T-cell (primary cell): ENCODE results near the gene LGALS3BP. TPM values are rescaled to one million over a fixed set of nuclear protein-coding genes. Genes with fewer than 3 reads are reported as not detected.

Experiments used
- ATAC-seq, 4 experiments: fragments of 200-7000 bp in 3 of 4; fragments of 150-1000 bp in 1 of 4; cut with Tn5 transposase; replicated peaks in 1 of 4; 1 replicate in 3 of 4; 2 replicates in 1 of 4; pipeline ENCODE4 v1.10.0; 2021; ENCODE audit warnings: moderate library complexity in 3 of 4, mild to moderate bottlenecking in 2 of 4, moderate number of reproducible peaks in 1 of 4
- CTCF ChIA-PET, 2 donors: fragments of 300-600 bp; sonication (Branson Sonifier 250); formaldehyde crosslinking; loops; one replicate each; lab custom pipeline; 2022; ENCODE audit warnings: antibody characterized with exemption in 2 of 2; lab: Charles Lee
- POLR2A ChIA-PET, 2 donors: fragments of 300-600 bp; sonication (Branson Sonifier 250); formaldehyde crosslinking; loops; one replicate each; lab custom pipeline; 2022; ENCODE audit warnings: antibody characterized with exemption in 2 of 2; lab: Charles Lee
- DNase-seq, 35 experiments: peaks; one replicate each; pipeline versions ENCODE4 v3.0.0 to v3.0.0-alpha.2; 2013 to 2023
- H3K27ac ChIP-seq: one replicate; pipeline ENCODE4 v1.5.1; 2013; ENCODE audit warnings: low read length
- H3K27me3 ChIP-seq, 2 experiments: replicated peaks in 1 of 2; 1 replicate in 1 of 2; 2 replicates in 1 of 2; pipeline versions ENCODE4 v1.6.1 to v1.7.0; 2013; ENCODE audit warnings: low read length in 1 of 2, mixed read lengths in 1 of 2; ENCODE audit not compliant: control insufficient read depth in 2 of 2, insufficient read depth in 2 of 2; ENCODE audit errors: extremely low read depth in 1 of 2
- H3K36me3 ChIP-seq, 2 donors: 1 replicate in 1 of 2; 2 replicates in 1 of 2; pipeline versions ENCODE4 v1.6.1 to v1.7.0; 2013; ENCODE audit warnings: low read length in 1 of 2; ENCODE audit not compliant: control insufficient read depth in 2 of 2, insufficient read depth in 1 of 2; ENCODE audit errors: extremely low read depth in 1 of 2
- H3K4me1 ChIP-seq, 2 experiments: 1 replicate in 1 of 2; 2 replicates in 1 of 2; pipeline versions ENCODE4 v1.6.1 to v1.7.0; 2013; ENCODE audit warnings: low read length in 2 of 2, mixed read lengths in 1 of 2; ENCODE audit not compliant: insufficient read depth in 2 of 2, control insufficient read depth in 1 of 2; ENCODE audit errors: extremely low read depth in 1 of 2
- H3K4me3 ChIP-seq, 2 donors: 1 replicate in 1 of 2; 2 replicates in 1 of 2; pipeline versions ENCODE4 v1.5.1 to v1.7.0; 2013; ENCODE audit warnings: mild to moderate bottlenecking in 2 of 2, low read length in 1 of 2, moderate library complexity in 1 of 2; ENCODE audit not compliant: control insufficient read depth in 1 of 2; ENCODE audit errors: extremely low read depth in 1 of 2
- H3K9me3 ChIP-seq: 2 replicates; pipeline ENCODE4 v1.7.0; 2013
- H3K27ac Mint-ChIP-seq, 2 donors: one replicate each; pipeline ENCODE4 v1.8.0; 2020 to 2021; ENCODE audit warnings: mild to moderate bottlenecking in 2 of 2, mixed read lengths in 2 of 2
- H3K27me3 Mint-ChIP-seq, 2 donors: one replicate each; pipeline ENCODE4 v1.8.0; 2021 to 2022; ENCODE audit warnings: mixed read lengths in 2 of 2
- H3K36me3 Mint-ChIP-seq: one replicate; pipeline ENCODE4 v1.8.0; 2021; ENCODE audit warnings: mixed read lengths
- H3K4me1 Mint-ChIP-seq, 3 donors: one replicate each; pipeline ENCODE4 v1.8.0; 2020 to 2022; ENCODE audit warnings: mixed read lengths in 3 of 3, mild to moderate bottlenecking in 1 of 3
- H3K4me3 Mint-ChIP-seq, 3 donors: one replicate each; pipeline ENCODE4 v1.8.0; 2020 to 2022; ENCODE audit warnings: mild to moderate bottlenecking in 3 of 3, mixed read lengths in 3 of 3, moderate library complexity in 3 of 3
- H3K9me3 Mint-ChIP-seq, 3 donors: one replicate each; pipeline ENCODE4 v1.8.0; 2020 to 2022; ENCODE audit warnings: mixed read lengths in 3 of 3
- WGBS: methylation state at CpG from one replicate; pipeline ENCODE4 v1.1.5; 2013; ENCODE audit warnings: missing lambda C conversion rate; ENCODE audit not compliant: insufficient coverage; 5-methylcytosine and 5-hydroxymethylcytosine counted together
- total RNA-seq, 35 experiments: library from RNA in 6 of 35; stranded (reverse) in 6 of 35; fragments of 120-200 nt in 1 of 35; gene quantifications; one replicate each; pipeline versions ENCODE4 v1.2.1 to v1.2.4 and lab custom pipeline; 2013 to 2026

The LGALS3BP gene
- total RNA-seq, 5 donors from 2014 or later (not counting 1 experiment from before 2014, with no cell fraction given): 28.2 to 80.7 (median 51.6) TPM

DNA sequence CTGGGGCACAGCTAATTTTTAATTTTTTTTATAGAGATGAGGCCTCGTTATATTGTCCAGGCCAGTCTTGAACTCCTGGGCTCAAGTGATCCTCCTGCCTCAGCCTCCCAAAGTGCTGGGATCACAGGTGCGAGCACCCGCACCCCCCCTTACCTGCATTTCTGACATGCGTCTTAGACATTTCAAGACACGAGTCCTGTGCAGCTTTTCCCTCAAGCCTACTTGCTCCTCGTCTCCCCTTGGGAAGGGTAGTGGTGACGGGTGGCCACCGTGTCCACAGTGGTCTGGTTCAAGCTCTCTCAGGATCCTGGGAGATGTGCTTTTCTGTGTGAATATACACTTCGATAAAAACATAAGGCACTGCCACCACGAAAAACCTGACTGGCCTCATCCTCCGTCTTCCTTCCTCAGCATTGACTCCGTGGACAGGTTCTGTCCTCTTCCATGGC lies 20.2 kb upstream of the LGALS3BP start:
- ChIA-PET CTCF (no interaction called here), POLR2A (no interaction called here)
- H3K27me3 Mint-ChIP-seq: no peaks in the 10 kb centered on the region
- Histone ChIP-seq H3K4me3 (no peak overlapping the region), H3K4me1 (peaks cover 0 to 7% of the 10 kb centered on the region in 2 experiments), H3K27me3 (no peaks in the 10 kb centered on the region), H3K27ac (no peak overlapping the region), H3K36me3 (peaks cover 0 to 56% of the 10 kb centered on the region in 2 donors), H3K9me3 (no peaks in the 10 kb centered on the region)
- ATAC-seq (no peak), DNase-seq (no peak)
- H3K4me3 Mint-ChIP-seq: no peak overlapping the region
- H3K27ac Mint-ChIP-seq: no peak overlapping the region
- peaks cover 31% of the 10 kb centered on the region for H3K36me3 Mint-ChIP-seq
- H3K9me3 Mint-ChIP-seq: no peaks in the 10 kb centered on the region
- peaks cover 14 to 24% (median 19%) of the 10 kb centered on the region in 3 donors for H3K4me1 Mint-ChIP-seq
- WGBS: 100% methylated on average over 5 of the region's 12 CpGs

GRCh38 chr17:78999056-78999768 lies 19.5 kb upstream of the LGALS3BP start:
- Mint-ChIP-seq H3K4me3 (no peak overlapping the region), H3K27ac (no peak overlapping the region), H3K9me3 (no peaks in the 10 kb centered on the region), H3K36me3 (peaks cover 32% of the 10 kb centered on the region), H3K27me3 (no peaks in the 10 kb centered on the region), H3K4me1 (peaks cover 14 to 24% (median 19%) of the 10 kb centered on the region in 3 donors)
- Histone ChIP-seq H3K27me3 (no peaks in the 10 kb centered on the region), H3K4me1 (peaks cover 0 to 7% of the 10 kb centered on the region in 2 experiments), H3K36me3 (peaks cover 0 to 63% of the 10 kb centered on the region in 2 donors), H3K4me3 (no peak overlapping the region), H3K27ac (no peak overlapping the region), H3K9me3 (no peaks in the 10 kb centered on the region)
- ATAC-seq: no peak
- POLR2A ChIA-PET: no interaction called here
- no peak for DNase-seq
- CTCF ChIA-PET: no interaction called here
- 92% methylated on average over 13 of the region's 17 CpGs for WGBS

DNA sequence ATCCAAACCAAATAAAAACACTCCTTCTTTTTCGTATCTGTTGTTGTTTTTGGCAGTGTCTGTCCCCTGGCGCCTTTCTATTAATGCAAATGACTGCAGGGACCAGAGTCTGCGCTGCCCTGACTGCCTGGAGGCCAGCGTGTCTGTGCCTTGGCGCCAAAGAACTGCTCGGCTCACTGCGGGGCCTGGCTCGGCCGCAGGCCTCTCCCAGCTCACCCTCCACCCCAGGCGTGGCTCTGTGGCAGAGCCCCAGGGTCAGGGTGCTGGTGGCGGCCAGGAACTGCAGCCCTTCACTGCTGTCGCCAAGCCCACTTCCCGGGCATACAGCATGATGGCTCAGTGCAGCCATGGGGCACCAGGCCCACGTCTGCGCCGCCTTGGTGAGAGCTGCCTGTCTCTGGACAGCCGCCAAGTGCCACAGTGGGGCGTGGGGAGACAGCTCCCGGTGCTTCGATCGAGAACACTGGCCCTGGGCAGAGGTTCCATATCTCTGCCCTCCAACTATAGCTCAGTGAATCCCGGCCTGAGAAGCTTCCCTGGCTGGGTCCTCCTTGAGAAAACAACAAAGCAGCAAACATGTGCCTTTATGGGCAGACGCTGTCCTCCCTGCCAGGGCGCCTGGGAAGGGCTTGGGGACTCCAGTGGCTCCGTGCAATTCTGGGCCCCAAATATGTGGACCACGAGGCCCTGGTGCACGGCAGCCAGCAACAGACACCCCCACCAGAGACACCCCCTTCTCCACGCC lies 18.8 kb upstream of the LGALS3BP start:
- Mint-ChIP-seq H3K4me1 (peaks cover 12 to 24% (median 18%) of the 10 kb centered on the region in 3 donors), H3K9me3 (no peaks in the 10 kb centered on the region), H3K27ac (no peak overlapping the region), H3K27me3 (no peaks in the 10 kb centered on the region), H3K36me3 (peaks cover 37% of the 10 kb centered on the region), H3K4me3 (no peak overlapping the region)
- Histone ChIP-seq H3K27me3 (no peaks in the 10 kb centered on the region), H3K36me3 (peaks cover 3 to 67% of the 10 kb centered on the region in 2 donors), H3K4me3 (no peak overlapping the region), H3K4me1 (peaks cover 0 to 3% of the 10 kb centered on the region in 2 experiments), H3K27ac (no peak overlapping the region), H3K9me3 (no peaks in the 10 kb centered on the region)
- 93% methylated on average over 28 of the region's 28 CpGs for WGBS
- CTCF ChIA-PET: no interaction called here
- POLR2A ChIA-PET: interaction anchor here in 1 of 2 donors (0.5 kb wide), 1 partner anchor 1777 kb away, joined by 4 read pairs; no protein-coding TSS in a partner anchor
- ATAC-seq (no peak), DNase-seq (no peak)

GRCh38 chr17:78997881-78998280 lies 18.2 kb upstream of the LGALS3BP start:
- WGBS: 100% methylated on average over 2 of the region's 6 CpGs
- H3K4me3 Mint-ChIP-seq: no peak overlapping the region
- no peak for DNase-seq
- Histone ChIP-seq H3K27ac (no peak overlapping the region), H3K9me3 (no peaks in the 10 kb centered on the region), H3K4me1 (peaks cover 0 to 2% of the 10 kb centered on the region in 2 experiments), H3K36me3 (peaks cover 5 to 67% of the 10 kb centered on the region in 2 donors), H3K27me3 (no peaks in the 10 kb centered on the region), H3K4me3 (no peak overlapping the region)
- H3K9me3 Mint-ChIP-seq: no peaks in the 10 kb centered on the region
- H3K4me1 Mint-ChIP-seq: peaks cover 13 to 24% (median 21%) of the 10 kb centered on the region in 3 donors
- H3K36me3 Mint-ChIP-seq: peaks cover 42% of the 10 kb centered on the region
- ChIA-PET POLR2A (interaction anchor here in 1 of 2 donors (0.5 kb wide), 1 partner anchor 1777 kb away, joined by 4 read pairs; no protein-coding TSS in a partner anchor), CTCF (no interaction called here)
- H3K27ac Mint-ChIP-seq: no peak overlapping the region
- no peak for ATAC-seq
- H3K27me3 Mint-ChIP-seq: no peaks in the 10 kb centered on the region

DNA sequence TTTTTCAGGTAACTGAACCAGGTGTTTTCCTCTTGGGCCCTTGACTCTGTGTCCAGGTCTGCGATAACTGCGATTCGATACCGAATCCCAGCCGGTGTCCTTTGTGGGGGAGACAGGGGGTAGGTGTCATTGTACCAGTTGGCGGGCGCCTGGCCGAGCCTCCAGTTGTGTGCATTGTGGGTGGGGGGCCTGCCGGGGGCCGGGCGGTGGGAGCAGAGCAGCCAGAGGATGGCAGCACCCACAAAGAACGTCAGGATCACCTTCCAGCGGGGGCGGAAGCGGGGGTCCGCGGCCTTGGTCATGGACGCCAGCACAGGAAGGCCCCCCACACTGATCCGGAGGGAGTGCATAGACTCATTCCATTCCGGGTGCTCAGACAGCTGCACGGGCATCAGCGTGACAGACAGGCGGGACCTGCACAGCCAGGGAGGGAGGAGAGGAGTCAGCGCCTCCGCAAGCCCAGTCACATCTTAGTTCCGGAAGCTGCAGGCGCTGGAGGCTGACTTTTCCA lies 17.6 kb upstream of the LGALS3BP start:
- H3K27me3 Mint-ChIP-seq: no peaks in the 10 kb centered on the region
- H3K27ac ChIP-seq: no peak overlapping the region
- CTCF ChIA-PET: no interaction called here
- peaks cover 5 to 67% of the 10 kb centered on the region in 2 donors for H3K36me3 ChIP-seq
- DNase-seq (no peak), ATAC-seq (no peak)
- peaks cover 41% of the 10 kb centered on the region for H3K36me3 Mint-ChIP-seq
- H3K9me3 ChIP-seq: no peaks in the 10 kb centered on the region
- POLR2A ChIA-PET: no interaction called here
- no peak overlapping the region for H3K27ac Mint-ChIP-seq
- H3K9me3 Mint-ChIP-seq: no peaks in the 10 kb centered on the region
- no peaks in the 10 kb centered on the region for H3K27me3 ChIP-seq
- no peak overlapping the region for H3K4me3 ChIP-seq
- H3K4me1 Mint-ChIP-seq: peaks cover 8 to 19% (median 17%) of the 10 kb centered on the region in 3 donors
- no peaks in the 10 kb centered on the region for H3K4me1 ChIP-seq
- no peak overlapping the region for H3K4me3 Mint-ChIP-seq
- WGBS: 95% methylated on average over 13 of the region's 27 CpGs

GRCh38 chr17:78996781-78997201 lies 17.1 kb upstream of the LGALS3BP start:
- no peak overlapping the region for H3K27ac Mint-ChIP-seq
- H3K4me3 ChIP-seq: no peak overlapping the region
- H3K9me3 Mint-ChIP-seq: no peaks in the 10 kb centered on the region
- WGBS: 97% methylated on average over 14 of the region's 16 CpGs
- no peaks in the 10 kb centered on the region for H3K27me3 ChIP-seq
- H3K4me1 ChIP-seq: no peaks in the 10 kb centered on the region
- no peaks in the 10 kb centered on the region for H3K27me3 Mint-ChIP-seq
- peaks cover 5 to 69% of the 10 kb centered on the region in 2 donors for H3K36me3 ChIP-seq
- H3K9me3 ChIP-seq: no peaks in the 10 kb centered on the region
- peaks cover 44% of the 10 kb centered on the region for H3K36me3 Mint-ChIP-seq
- POLR2A ChIA-PET: no interaction called here
- DNase-seq: no peak
- no peak overlapping the region for H3K4me3 Mint-ChIP-seq
- no peak overlapping the region for H3K27ac ChIP-seq
- ATAC-seq: no peak
- peaks cover 4 to 14% (median 13%) of the 10 kb centered on the region in 3 donors for H3K4me1 Mint-ChIP-seq
- CTCF ChIA-PET: no interaction called here
